Caco-2 (cell line): ENCODE data around the gene TBL1X. TPM values are rescaled to one million over a fixed set of nuclear protein-coding genes. Genes with fewer than 3 reads are reported as not detected.

Source experiments
- BruUV-seq: library from RNA; stranded (reverse); fragments of 400-500 nt; replicated peaks from 2 replicates; lab custom pipeline; 2021; lab: Mats Ljungman, UMichigan
- CTCF ChIA-PET: fragments of 300-600 bp; sonication (Branson Sonifier 250); formaldehyde crosslinking; loops from one replicate; lab custom pipeline; 2022; ENCODE audit warnings: antibody characterized with exemption; lab: Charles Lee
- POLR2A ChIA-PET: fragments of 300-600 bp; sonication (Branson Sonifier 250); formaldehyde crosslinking; loops from one replicate; lab custom pipeline; 2022; ENCODE audit warnings: antibody characterized with exemption; lab: Charles Lee
- DNase-seq, 2 experiments: peaks; one replicate each; pipeline versions ENCODE4 v3.0.0 to v3.0.0-alpha.2; 2020 to 2022
- H3K27me3 ChIP-seq: replicated peaks from 2 replicates; pipeline ENCODE4 v1.6.0; 2011; ENCODE audit warnings: low read length; ENCODE audit not compliant: control insufficient read depth, insufficient read depth
- H3K36me3 ChIP-seq: 2 replicates; pipeline ENCODE4 v1.5.1; 2011; ENCODE audit warnings: low read length; ENCODE audit not compliant: control insufficient read depth, insufficient read depth
- H3K4me1 ChIP-seq: fragments of 250-450 bp; sonication (Bioruptor Pico); 2 replicates; pipeline ENCODE4 v1.5.1; 2020; ENCODE audit warnings: mild to moderate bottlenecking
- H3K4me3 ChIP-seq: 2 replicates; pipeline ENCODE4 v1.5.1; 2011; ENCODE audit warnings: low read depth, mild to moderate bottlenecking, control low read depth, low read length
- H3K9me3 ChIP-seq: fragments of 250-450 bp; sonication (Bioruptor Pico); 2 replicates; pipeline ENCODE4 v1.5.1; 2020; ENCODE audit warnings: mild to moderate bottlenecking, moderate library complexity
- H3K27ac Mint-ChIP-seq: one replicate; pipeline ENCODE4 v1.8.0; 2022; ENCODE audit warnings: mixed read lengths; ENCODE audit not compliant: unreplicated experiment
- H3K27me3 Mint-ChIP-seq: one replicate; pipeline ENCODE4 v1.8.0; 2022; ENCODE audit warnings: mixed read lengths; ENCODE audit not compliant: insufficient read depth, unreplicated experiment
- H3K36me3 Mint-ChIP-seq: one replicate; pipeline ENCODE4 v1.8.0; 2022; ENCODE audit warnings: mild to moderate bottlenecking, mixed read lengths; ENCODE audit not compliant: insufficient read depth, unreplicated experiment
- H3K4me1 Mint-ChIP-seq: one replicate; pipeline ENCODE4 v1.8.0; 2022; ENCODE audit warnings: low read depth, mixed read lengths; ENCODE audit not compliant: unreplicated experiment
- H3K4me3 Mint-ChIP-seq: one replicate; pipeline ENCODE4 v1.8.0; 2022; ENCODE audit warnings: mild to moderate bottlenecking, moderate library complexity, mixed read lengths; ENCODE audit not compliant: unreplicated experiment
- H3K9me3 Mint-ChIP-seq: one replicate; pipeline ENCODE4 v1.8.0; 2022; ENCODE audit warnings: mixed read lengths; ENCODE audit not compliant: unreplicated experiment
- CTCF ChIP-seq, 2 experiments: fragments of 200-600 bp in 1 of 2; IDR thresholded peaks; 1 replicate in 1 of 2; 2 replicates in 1 of 2; pipeline versions ENCODE4 v1.5.1 to v1.8.0; 2011 to 2022; ENCODE audit warnings: antibody characterized with exemption in 1 of 2, control low read depth in 1 of 2, inconsistent platforms in 1 of 2, low read depth in 1 of 2, low read length in 1 of 2, mild to moderate bottlenecking in 1 of 2, moderate library complexity in 1 of 2; ENCODE audit not compliant: insufficient read depth in 1 of 2, severe bottlenecking in 1 of 2, unreplicated experiment in 1 of 2
- intact Hi-C: fragments of 100-400 bp; cut with micrococcal nuclease; formaldehyde crosslinking; loops from one replicate; pipeline ENCODE4 v1.10.0; 2022; ENCODE audit not compliant: unreplicated experiment
- total RNA-seq: library from RNA; stranded (reverse); gene quantifications from 2 replicates; pipeline ENCODE4 v1.2.3, GENCODE V29; 2022

Gene TBL1X
- total RNA-seq, 1 experiment from 2014 or later, result 84.2 TPM

- H3K4me3 ChIP-seq, result no peak overlapping the region
- H3K9me3 ChIP-seq, result no peaks in the 10 kb centered on the region
- peaks cover 15% of the 10 kb centered on the region for H3K36me3 Mint-ChIP-seq
- no peaks in the 10 kb centered on the region for H3K4me1 ChIP-seq
- no peak overlapping the region for H3K4me3 Mint-ChIP-seq
- no peaks in the 10 kb centered on the region for H3K4me1 Mint-ChIP-seq
- no peaks in the 10 kb centered on the region for H3K9me3 Mint-ChIP-seq
- H3K27me3 ChIP-seq, result no peaks in the 10 kb centered on the region
- POLR2A ChIA-PET, result no interaction called here
- CTCF ChIA-PET, result no interaction called here
- BruUV-seq, result no TSS peak
- no peak overlapping the region for H3K27ac Mint-ChIP-seq
- no peaks in the 10 kb centered on the region for H3K36me3 ChIP-seq
- no peaks in the 10 kb centered on the region for H3K27me3 Mint-ChIP-seq
- no peak for TF ChIP-seq CTCF (IDR thresholded peaks at IDR 0.05; ENCODE audit: insufficient read depth in 1 of 2, low read depth in 1 of 2, low read length in 1 of 2, severe bottlenecking in 1 of 2, unreplicated experiment in 1 of 2)
- no peak for DNase-seq
- intact Hi-C loops, result no loop called here
Measured at GRCh38 chrX:9612146-9612505, 147.3 kb downstream of the TBL1X start.

- ChIA-PET POLR2A (no interaction called here), CTCF (no interaction called here)
- DNase-seq, result no peak
- H3K9me3 Mint-ChIP-seq, result no peaks in the 10 kb centered on the region
- no peak overlapping the region for H3K4me3 Mint-ChIP-seq
- Histone ChIP-seq H3K9me3 (no peaks in the 10 kb centered on the region), H3K4me1 (no peaks in the 10 kb centered on the region), H3K36me3 (no peaks in the 10 kb centered on the region), H3K4me3 (no peak overlapping the region), H3K27me3 (no peaks in the 10 kb centered on the region)
- BruUV-seq, result no TSS peak
- peaks cover 21% of the 10 kb centered on the region for H3K36me3 Mint-ChIP-seq
- no peaks in the 10 kb centered on the region for H3K27me3 Mint-ChIP-seq
- no peaks in the 10 kb centered on the region for H3K4me1 Mint-ChIP-seq
- no peak overlapping the region for H3K27ac Mint-ChIP-seq
- no peak for TF ChIP-seq CTCF (IDR thresholded peaks at IDR 0.05; ENCODE audit: insufficient read depth in 1 of 2, low read depth in 1 of 2, low read length in 1 of 2, severe bottlenecking in 1 of 2, unreplicated experiment in 1 of 2)
- intact Hi-C loops, result no loop called here
Measured at GRCh38 chrX:9614016-9614415, 149.2 kb downstream of the TBL1X start.

- H3K27me3 Mint-ChIP-seq, result no peaks in the 10 kb centered on the region
- ChIA-PET POLR2A (no interaction called here), CTCF (no interaction called here)
- intact Hi-C loops, result no loop called here
- no peak overlapping the region for H3K27ac Mint-ChIP-seq
- no peaks in the 10 kb centered on the region for H3K4me1 Mint-ChIP-seq
- TF ChIP-seq CTCF (IDR thresholded peaks at IDR 0.05; ENCODE audit: insufficient read depth in 1 of 2, low read depth in 1 of 2, low read length in 1 of 2, severe bottlenecking in 1 of 2, unreplicated experiment in 1 of 2), result no peak
- no peaks in the 10 kb centered on the region for H3K4me1 ChIP-seq
- no peak for DNase-seq
- no peaks in the 10 kb centered on the region for H3K9me3 ChIP-seq
- no peaks in the 10 kb centered on the region for H3K27me3 ChIP-seq
- no TSS peak for BruUV-seq
- H3K4me3 ChIP-seq, result no peak overlapping the region
- H3K9me3 Mint-ChIP-seq, result no peaks in the 10 kb centered on the region
- no peaks in the 10 kb centered on the region for H3K36me3 ChIP-seq
- H3K36me3 Mint-ChIP-seq, result peaks cover 22% of the 10 kb centered on the region
- no peak overlapping the region for H3K4me3 Mint-ChIP-seq
Measured at GRCh38 chrX:9619133-9619532, 154.3 kb downstream of the TBL1X start.
